ENCODE results near the gene MAP2.

GRCh38 chr2:209471037-209471436 is 47.2 kb downstream of the MAP2 start:
- TF ChIP-seq CTCF (IDR thresholded peaks at IDR 0.05), result no peak
- no peak for TF ChIP-seq POLR2A (IDR thresholded peaks at IDR 0.05)
